ENCODE data around the gene NCOR1.

- TF ChIP-seq EP300 (IDR thresholded peaks at IDR 0.05; ENCODE audit: low read depth in 2 of 2, low read length in 2 of 2) (no peak), EP300 (CRISPR knock-in tag; IDR thresholded peaks at IDR 0.05; ENCODE audit: borderline replicate concordance) (no peak), SAFB2 (CRISPR knock-in tag; IDR thresholded peaks at IDR 0.05; ENCODE audit: borderline replicate concordance, low read depth) (no peak), ZNF350 (CRISPR knock-in tag; IDR thresholded peaks at IDR 0.05; ENCODE audit: borderline replicate concordance, low read depth) (no peak), ZBTB39 (CRISPR knock-in tag; IDR thresholded peaks at IDR 0.05) (no peak), CTCF (CRISPR knock-in tag; IDR thresholded peaks at IDR 0.05) (no peak), ETS1 (CRISPR knock-in tag; IDR thresholded peaks at IDR 0.05) (no peak)
These were observed 2.5 kb downstream of the NCOR1 start for GRCh38 chr17:16212793-16213192.
